Lung microvascular endothelial cell (primary cell): ENCODE measurements around the gene RING1. TPM values are rescaled to one million over a fixed set of nuclear protein-coding genes. Genes with fewer than 3 reads are reported as not detected.
A peak's percentile ranks its signal among the peaks of the same experiment; 100 is the strongest.

Experiments used
- DNase-seq, 2 donors: peaks; one replicate each; pipeline versions ENCODE4 v3.0.0 to v3.0.0-alpha.2; 2010; ENCODE audit warnings: low read depth in 2 of 2
- total RNA-seq: library from RNA; depleted of rRNA; stranded (reverse); fragments of >200 nt; gene quantifications from 2 replicates; pipeline ENCODE4 v1.2.1, GENCODE V29; 2014

Gene RING1
- total RNA-seq, 1 donor from 2014 or later: 22.8 TPM

- no peak for DNase-seq
Measured at GRCh38 chr6:33171880-33172687, 36.2 kb upstream of the RING1 start.

GRCh38 chr6:33172688-33173534 lies 35.4 kb upstream of the RING1 start:
- DNase-seq: peak; percentile 33 to 45

DNA sequence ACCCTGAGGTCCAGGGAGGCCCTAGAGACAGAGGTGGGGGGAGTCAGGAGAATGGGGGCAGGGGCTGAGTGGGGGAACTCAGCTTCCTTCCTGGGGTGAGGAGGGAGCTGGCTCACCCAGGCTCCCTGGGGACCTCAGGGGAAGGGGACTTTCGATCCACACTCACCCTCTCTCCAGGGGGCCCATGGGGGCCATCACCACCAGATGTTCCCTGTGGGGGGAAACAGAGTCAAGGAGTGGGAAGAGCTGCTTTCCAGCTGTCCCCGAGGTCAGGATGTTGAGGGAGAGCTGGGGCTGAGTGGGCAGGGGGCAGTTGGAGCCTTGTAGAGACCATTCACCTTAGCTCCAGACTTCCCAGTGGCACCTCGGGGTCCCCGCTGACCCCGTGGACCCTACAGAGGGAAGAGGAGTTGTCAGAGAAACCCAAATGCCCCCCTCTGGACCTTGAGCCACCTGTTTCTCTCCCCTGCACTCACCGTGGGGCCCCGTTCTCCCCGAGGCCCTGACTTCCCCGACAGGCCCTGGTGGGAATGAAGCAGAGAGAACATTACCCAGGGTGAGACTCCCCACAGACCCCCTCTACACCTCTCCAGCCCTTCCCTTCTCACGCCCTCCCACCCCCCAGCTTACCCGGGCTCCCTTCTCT lies 34.6 kb upstream of the RING1 start:
- DNase-seq: no peak

DNA sequence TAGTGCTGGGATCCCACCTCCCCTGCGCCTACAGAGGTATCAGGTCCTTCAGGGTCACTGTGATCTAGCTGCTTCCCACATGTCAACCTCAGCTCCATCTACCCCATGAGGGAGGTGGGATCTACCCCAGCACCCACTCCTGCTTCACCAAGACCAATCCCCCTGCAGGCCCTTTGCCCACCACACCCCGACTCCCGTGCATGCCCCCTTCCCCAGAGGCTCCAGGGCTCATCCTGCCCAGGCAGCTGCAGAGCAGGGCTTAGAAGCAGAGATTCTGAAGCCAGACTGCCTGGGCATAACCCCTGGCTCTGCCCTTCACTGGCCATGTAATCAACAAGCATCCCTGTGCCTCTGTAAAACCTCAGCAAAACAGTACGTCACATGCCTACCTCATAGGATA lies 33.5 kb upstream of the RING1 start:
- no peak for DNase-seq

GRCh38 chr6:33175436-33176069 lies 32.7 kb upstream of the RING1 start:
- DNase-seq: no peak

DNA sequence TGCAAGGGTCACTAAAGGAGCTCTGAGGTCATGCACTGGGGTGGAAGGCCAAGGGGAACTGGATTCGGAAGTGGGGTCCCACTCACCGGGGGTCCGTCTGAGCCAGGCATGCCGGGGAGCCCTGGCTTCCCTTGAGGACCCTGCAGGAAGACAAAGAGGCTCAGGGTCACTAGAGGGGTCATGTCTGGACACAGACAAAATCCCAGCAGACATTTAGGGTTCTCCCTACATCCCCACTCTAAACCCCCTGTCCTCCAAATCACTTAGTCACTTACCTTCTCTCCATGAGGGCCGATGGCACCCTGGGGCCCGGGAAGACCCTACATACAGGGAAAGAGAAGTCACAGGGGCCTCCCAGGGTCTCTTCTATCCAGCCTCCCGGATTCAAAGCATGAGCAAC lies 31.4 kb upstream of the RING1 start:
- DNase-seq: no peak

- no peak for DNase-seq
Measured at GRCh38 chr6:33177552-33178446, 30.5 kb upstream of the RING1 start.

DNA sequence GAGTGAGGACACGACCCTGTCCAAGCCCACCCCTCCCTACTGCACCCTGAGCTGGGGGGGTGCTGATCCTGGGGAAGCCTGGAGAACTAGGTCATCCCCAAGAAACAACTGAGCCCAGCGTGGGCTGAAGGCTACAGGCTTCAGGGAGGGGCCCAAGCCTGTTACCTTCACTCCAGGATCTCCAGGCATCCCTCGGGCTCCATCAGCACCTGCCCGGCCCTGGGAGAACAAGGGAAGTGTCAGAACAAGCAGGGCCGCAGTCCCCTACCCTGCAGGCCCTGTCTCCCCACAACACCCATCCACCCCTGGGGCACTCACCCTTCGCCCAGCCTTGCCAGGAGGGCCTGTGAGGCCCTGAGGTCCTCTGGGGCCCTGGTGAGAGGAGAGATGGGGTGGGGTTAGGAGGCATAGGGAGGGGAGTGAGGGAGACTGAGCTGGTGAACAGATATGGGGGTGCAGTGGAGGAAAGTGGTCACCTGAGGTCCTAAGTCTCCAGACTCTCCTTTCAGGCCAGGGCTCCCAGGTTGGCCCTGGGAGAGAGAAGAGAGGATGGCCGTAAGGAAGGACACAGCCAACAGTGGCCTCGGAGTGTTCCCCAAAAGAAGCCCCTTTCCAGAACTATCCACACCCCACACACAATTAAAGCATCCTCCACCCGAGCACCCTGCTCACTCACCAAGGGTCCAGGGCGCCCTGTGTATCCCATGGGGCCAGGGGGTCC lies 29.4 kb upstream of the RING1 start:
- no peak for DNase-seq

DNA sequence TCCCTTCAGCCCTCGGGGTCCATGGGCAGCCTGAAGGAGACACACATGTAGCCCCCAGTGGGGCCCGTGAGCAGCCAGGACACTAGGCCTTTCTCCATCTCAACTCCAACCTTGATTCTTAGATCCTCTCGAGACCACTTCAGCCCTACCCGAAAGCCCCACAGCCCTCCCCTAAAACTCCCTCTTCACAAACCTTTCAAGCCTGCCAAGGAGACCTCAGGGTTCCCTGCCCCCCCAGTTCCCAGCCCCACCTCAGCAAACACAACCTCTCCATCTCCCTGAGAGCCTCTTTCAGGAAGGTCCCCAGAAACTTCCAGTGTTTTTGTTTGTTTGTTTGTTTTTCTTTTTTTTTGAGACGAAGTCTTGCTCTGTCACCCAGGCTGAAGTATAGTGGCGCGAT lies 27.2 kb upstream of the RING1 start:
- DNase-seq: no peak

- peak in 1 of 2 donors; percentile 50 for DNase-seq
Measured at GRCh38 chr6:33183071-33183683, 25.1 kb upstream of the RING1 start.

DNA sequence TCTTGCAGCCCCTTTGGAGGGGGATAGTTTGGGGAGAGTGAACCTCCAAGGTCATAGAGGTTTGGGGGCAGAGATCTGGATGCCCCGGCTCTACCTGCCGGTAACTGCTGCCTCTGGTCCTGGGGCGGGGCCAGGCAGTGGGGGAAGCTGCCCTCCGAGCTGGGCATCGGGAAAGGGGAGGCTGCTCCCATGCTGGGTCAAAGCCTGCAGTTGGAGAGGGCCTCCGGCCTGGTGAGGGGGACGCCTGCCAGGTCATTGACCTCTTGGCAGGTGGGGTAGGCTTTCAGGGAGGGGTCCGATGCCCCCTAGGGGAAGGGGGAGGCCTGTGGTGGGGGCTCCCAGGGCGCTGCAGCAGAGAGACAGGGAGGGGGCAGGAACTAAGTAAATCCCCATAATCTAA lies 23.1 kb upstream of the RING1 start:
- no peak for DNase-seq

GRCh38 chr6:33185654-33186187 lies 22.6 kb upstream of the RING1 start:
- no peak for DNase-seq

DNA sequence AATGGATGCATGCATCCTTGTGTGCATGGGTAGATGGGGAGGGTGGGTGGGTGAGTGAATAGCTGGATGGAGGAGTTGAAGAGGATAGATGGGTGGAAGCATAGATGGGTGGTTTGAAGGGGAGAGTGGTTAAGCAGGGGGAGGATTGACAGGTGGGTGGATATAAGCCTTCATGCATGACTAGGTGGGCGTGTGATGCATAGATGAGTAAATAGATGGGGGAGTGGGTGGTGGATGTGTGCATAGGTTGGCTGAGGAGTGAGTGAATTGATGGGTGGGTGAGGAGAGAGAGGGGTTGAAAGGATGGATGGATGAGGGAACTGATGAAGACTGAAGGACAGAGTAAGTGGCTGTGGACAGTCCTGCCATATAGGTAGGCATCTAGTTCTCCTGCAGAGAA lies 20.5 kb upstream of the RING1 start:
- DNase-seq: no peak

- DNase-seq: no peak
Measured at GRCh38 chr6:33189164-33189563, 19.1 kb upstream of the RING1 start.

DNA sequence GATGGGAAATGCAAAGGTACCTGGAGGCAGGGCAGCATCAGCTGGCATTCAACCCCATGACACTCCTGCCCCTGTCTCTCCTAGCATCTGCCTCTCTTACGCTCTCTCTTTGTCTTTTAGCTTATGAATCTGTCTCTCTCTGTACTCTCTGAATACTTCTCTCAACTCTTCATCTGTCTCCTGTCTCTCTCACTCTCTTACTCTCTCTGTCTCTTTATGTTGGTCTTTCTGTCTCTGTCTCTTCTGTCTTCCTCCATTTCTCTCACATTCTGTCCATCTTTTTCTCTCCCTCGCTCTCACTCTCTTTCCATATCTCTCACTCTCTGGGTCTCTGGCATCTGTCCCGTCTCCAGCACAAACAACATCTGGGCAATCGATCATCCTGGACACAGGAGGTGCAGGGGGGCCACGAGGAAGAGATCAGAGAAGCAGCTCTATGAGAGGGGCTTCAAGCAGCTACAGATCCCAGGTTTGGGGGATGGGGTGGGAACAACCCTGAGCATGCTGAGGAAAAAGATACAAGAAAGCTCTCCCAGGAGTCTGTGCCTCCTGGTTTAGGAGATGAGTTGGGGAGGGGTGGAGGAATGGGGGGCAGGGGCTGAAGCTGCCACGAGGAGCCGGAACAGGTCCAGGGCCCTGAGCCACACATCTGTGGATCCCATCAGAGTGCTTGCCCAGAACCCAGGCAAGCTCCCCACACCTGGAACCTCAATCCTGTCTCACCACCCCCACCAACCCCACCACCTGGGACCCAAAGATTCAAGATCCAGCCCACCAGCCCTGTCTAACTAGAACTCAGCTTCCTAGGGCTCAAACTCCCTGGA lies 18.5 kb upstream of the RING1 start:
- DNase-seq: no peak

- no peak for DNase-seq
Measured at GRCh38 chr6:33190504-33191107, 17.7 kb upstream of the RING1 start.

DNA sequence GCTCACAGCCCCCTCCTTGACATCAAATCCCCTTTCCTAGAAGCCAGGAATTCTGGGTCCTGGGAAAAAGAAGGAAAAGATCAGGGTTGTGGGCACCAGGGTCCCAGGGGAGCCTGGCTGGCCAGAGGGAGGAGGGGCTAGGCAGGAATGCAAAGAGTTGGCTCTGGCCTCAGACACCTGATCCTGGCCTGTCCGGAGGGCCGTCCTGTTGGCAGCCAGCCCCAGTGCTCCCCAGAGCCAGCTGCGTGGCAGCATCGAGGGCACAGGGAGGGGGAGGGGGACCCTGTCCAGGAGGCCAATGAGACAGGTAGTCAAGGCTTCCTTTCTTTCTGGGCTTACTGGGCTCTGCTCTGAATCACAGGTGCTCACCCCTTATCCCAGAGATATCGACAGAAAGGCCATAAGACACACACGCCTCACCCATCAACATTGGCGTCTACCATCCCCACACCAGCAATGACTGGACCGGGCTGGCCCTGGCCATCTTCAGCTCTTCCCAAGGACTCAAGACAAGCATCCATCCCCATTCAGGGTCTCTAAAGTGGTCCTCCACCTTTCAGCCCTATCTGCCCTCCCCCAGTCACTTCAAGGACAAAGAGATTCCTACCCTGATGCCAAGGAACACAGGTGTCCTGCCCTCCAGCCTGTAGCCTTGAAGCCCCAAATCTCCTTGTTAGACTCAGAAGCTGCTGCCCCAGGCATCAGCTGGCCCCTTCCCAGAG lies 16.8 kb upstream of the RING1 start:
- peak in 1 of 2 donors; percentile 58 for DNase-seq
